Neuronal stem cell (in vitro differentiated cells): ENCODE results near the gene LY86.

Experiments used
- DNase-seq: peaks from one replicate; pipeline ENCODE4 v3.0.0-alpha.2; 2013; ENCODE audit warnings: low spot score
- H2AFZ ChIP-seq: one replicate; pipeline ENCODE4 v1.6.1; 2013; ENCODE audit warnings: mild to moderate bottlenecking, low read length, inconsistent platforms
- H2AK5ac ChIP-seq: 2 replicates; pipeline ENCODE4 v1.6.1; 2013; ENCODE audit warnings: low read depth, mild to moderate bottlenecking, inconsistent platforms, low read length, moderate library complexity, mixed read lengths
- H2BK120ac ChIP-seq: 2 replicates; pipeline ENCODE4 v1.6.1; 2013; ENCODE audit warnings: low read depth, mild to moderate bottlenecking, inconsistent platforms, low read length, moderate library complexity, mixed read lengths
- H2BK12ac ChIP-seq: one replicate; pipeline ENCODE4 v1.6.1; 2013; ENCODE audit warnings: low read length, inconsistent platforms
- H2BK15ac ChIP-seq: 2 replicates; pipeline ENCODE4 v1.6.1; 2013; ENCODE audit warnings: mild to moderate bottlenecking, low read length, inconsistent platforms, mixed read lengths
- H2BK5ac ChIP-seq: one replicate; pipeline ENCODE4 v1.6.1; 2013; ENCODE audit warnings: inconsistent platforms, mild to moderate bottlenecking, low read length, moderate library complexity
- H3K14ac ChIP-seq: one replicate; pipeline ENCODE4 v1.6.1; 2013; ENCODE audit warnings: low read length, inconsistent platforms
- H3K18ac ChIP-seq: 2 replicates; pipeline ENCODE4 v1.6.1; 2013; ENCODE audit warnings: low read length, inconsistent platforms
- H3K23ac ChIP-seq: 2 replicates; pipeline ENCODE4 v1.6.1; 2013; ENCODE audit warnings: low read depth, mild to moderate bottlenecking, mixed read lengths, low read length, inconsistent platforms; ENCODE audit not compliant: poor library complexity
- H3K27ac ChIP-seq: replicated peaks from 3 replicates; pipeline ENCODE4 v1.5.1; 2013; ENCODE audit warnings: low read length, inconsistent platforms
- H3K27me3 ChIP-seq, 3 experiments: 2 replicates each; pipeline ENCODE4 v1.6.1; 2013; ENCODE audit warnings: low read length in 3 of 3, mild to moderate bottlenecking in 2 of 3, inconsistent platforms in 1 of 3, low read depth in 1 of 3, mixed read lengths in 1 of 3, moderate library complexity in 1 of 3; ENCODE audit not compliant: control insufficient read depth in 3 of 3, insufficient read depth in 3 of 3
- H3K36me3 ChIP-seq, 2 donors: replicated peaks in 1 of 2; 2 replicates each; pipeline ENCODE4 v1.6.1; 2013; ENCODE audit warnings: low read length in 2 of 2; ENCODE audit not compliant: control insufficient read depth in 2 of 2, insufficient read depth in 2 of 2
- H3K4ac ChIP-seq: 2 replicates; pipeline ENCODE4 v1.6.1; 2013; ENCODE audit warnings: inconsistent platforms, mild to moderate bottlenecking, low read length, moderate library complexity
- H3K4me1 ChIP-seq, 2 donors: 1 replicate in 1 of 2; 2 replicates in 1 of 2; pipeline ENCODE4 v1.6.1; 2013; ENCODE audit warnings: low read length in 2 of 2, low read depth in 1 of 2; ENCODE audit not compliant: control insufficient read depth in 2 of 2, insufficient read depth in 1 of 2
- H3K4me2 ChIP-seq: one replicate; pipeline ENCODE4 v1.6.1; 2013; ENCODE audit warnings: mild to moderate bottlenecking, low read length, inconsistent platforms; ENCODE audit not compliant: insufficient read depth, poor library complexity, severe bottlenecking
- H3K4me3 ChIP-seq, 2 donors: 2 replicates each; pipeline ENCODE4 v1.5.1; 2013; ENCODE audit warnings: low read length in 2 of 2, mild to moderate bottlenecking in 2 of 2, inconsistent platforms in 1 of 2, moderate library complexity in 1 of 2
- H3K79me1 ChIP-seq: one replicate; pipeline ENCODE4 v1.6.1; 2013; ENCODE audit warnings: low read depth, mild to moderate bottlenecking, inconsistent platforms, low read length, moderate library complexity
- H3K9ac ChIP-seq: one replicate; pipeline ENCODE4 v1.6.1; 2013; ENCODE audit warnings: mild to moderate bottlenecking, low read depth, low read length, inconsistent platforms; ENCODE audit not compliant: poor library complexity
- H3K9me3 ChIP-seq, 2 donors: replicated peaks in 1 of 2; 2 replicates each; pipeline versions ENCODE3 to v1.6.1; 2013; ENCODE audit warnings: low read length in 2 of 2, mild to moderate bottlenecking in 2 of 2, inconsistent platforms in 1 of 2, low read depth in 1 of 2, mixed read lengths in 1 of 2, moderate library complexity in 1 of 2; ENCODE audit not compliant: control insufficient read depth in 2 of 2, insufficient read depth in 1 of 2
- H4K8ac ChIP-seq: one replicate; pipeline ENCODE4 v1.6.1; 2013; ENCODE audit warnings: low read depth, mild to moderate bottlenecking, inconsistent platforms, low read length, moderate library complexity
- H4K91ac ChIP-seq: one replicate; pipeline ENCODE4 v1.6.1; 2013; ENCODE audit warnings: low read length, low read depth, mild to moderate bottlenecking, inconsistent platforms; ENCODE audit not compliant: poor library complexity
- WGBS, 2 donors: extraction: QIAGEN DNeasy Blood & Tissue Kit; methylation state at CpG; one replicate each; pipeline ENCODE4 v1.1.7; 2013; ENCODE audit warnings: missing lambda C conversion rate in 2 of 2, mixed read lengths in 1 of 2; ENCODE audit not compliant: insufficient read length in 2 of 2, insufficient replicate concordance in 1 of 2; ENCODE audit errors: extremely low coverage in 2 of 2; 5-methylcytosine and 5-hydroxymethylcytosine counted together

Gene LY86

DNA sequence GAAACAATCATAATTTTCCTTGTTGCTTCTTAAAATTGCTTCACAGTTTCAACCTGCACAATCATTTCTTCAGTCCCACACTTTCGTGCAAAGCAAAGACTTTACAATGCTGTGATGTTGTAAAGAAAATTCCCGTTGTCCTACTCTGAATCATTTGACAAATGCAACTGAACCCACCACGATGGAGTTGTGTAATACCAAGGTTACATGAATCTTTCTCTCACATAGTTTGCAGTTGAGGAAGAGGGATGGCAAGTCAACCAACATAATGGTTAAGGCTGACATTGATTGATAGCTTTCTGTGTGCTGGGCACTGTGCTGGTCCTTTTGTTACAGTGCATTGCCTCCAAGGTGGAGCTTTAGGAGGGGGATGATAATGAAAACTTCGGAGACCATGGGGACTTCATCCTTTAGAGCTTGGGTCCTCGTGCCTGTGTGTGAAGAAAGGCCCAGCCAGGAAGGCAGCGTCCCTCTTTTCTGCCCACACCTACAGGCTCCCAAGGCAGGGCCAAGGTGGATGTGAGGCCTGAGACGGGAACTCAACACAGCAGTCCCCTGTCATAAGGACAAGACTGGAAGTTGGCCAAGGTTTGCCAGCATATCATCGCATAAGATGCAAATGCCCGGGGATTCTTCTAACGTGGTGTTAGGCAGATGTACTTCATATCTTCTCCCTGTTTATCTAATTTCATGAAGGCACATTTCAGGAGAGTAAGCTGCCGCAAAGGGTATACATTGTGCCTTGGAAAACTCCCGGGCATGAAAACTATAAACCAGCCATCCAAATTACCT is 96.9 kb downstream of the LY86 start:
- Histone ChIP-seq H3K27me3 (no peaks in the 10 kb centered on the region), H2BK5ac (no peak overlapping the region), H2AK5ac (no peak overlapping the region), H2BK15ac (no peak overlapping the region), H3K79me1 (no peaks in the 10 kb centered on the region), H3K9me3 (peaks cover 0 to 5% of the 10 kb centered on the region in 2 donors), H3K4me3 (no peak overlapping the region), H2AFZ (no peak overlapping the region), H4K91ac (no peak overlapping the region), H4K8ac (no peak overlapping the region), H3K14ac (no peak overlapping the region), H3K27ac (no peak overlapping the region), H3K4me2 (no peak overlapping the region), H3K4ac (no peak overlapping the region), H3K9ac (no peak overlapping the region), H3K23ac (no peak overlapping the region), H3K36me3 (no peaks in the 10 kb centered on the region), H3K18ac (no peak overlapping the region), H3K4me1 (peaks cover 0 to 7% of the 10 kb centered on the region in 2 donors), H2BK120ac (no peak overlapping the region), H2BK12ac (no peak overlapping the region)
- DNase-seq = no peak
- no CpG with 5 or more reads among the region's 12 CpGs for WGBS, 2 donors

- H4K91ac ChIP-seq = no peak overlapping the region
- no peak overlapping the region for H2BK12ac ChIP-seq
- H2BK15ac ChIP-seq = no peak overlapping the region
- no peak overlapping the region for H3K14ac ChIP-seq
- no peak overlapping the region for H3K4ac ChIP-seq
- H3K9me3 ChIP-seq = peaks cover 0 to 6% of the 10 kb centered on the region in 2 donors
- no peak overlapping the region for H2AFZ ChIP-seq
- H3K4me2 ChIP-seq = no peak overlapping the region
- H3K79me1 ChIP-seq = no peaks in the 10 kb centered on the region
- no peak for DNase-seq
- no CpG with 5 or more reads among the region's 7 CpGs for WGBS, 2 donors
- no peak overlapping the region for H4K8ac ChIP-seq
- H3K27ac ChIP-seq = no peak overlapping the region
- no peak overlapping the region for H2BK120ac ChIP-seq
- peaks cover 0 to 1% of the 10 kb centered on the region in 2 donors for H3K36me3 ChIP-seq
- no peaks in the 10 kb centered on the region for H3K27me3 ChIP-seq
- peaks cover 0 to 6% of the 10 kb centered on the region in 2 donors for H3K4me1 ChIP-seq
- no peak overlapping the region for H3K18ac ChIP-seq
- H2AK5ac ChIP-seq = no peak overlapping the region
- no peak overlapping the region for H3K9ac ChIP-seq
- H2BK5ac ChIP-seq = no peak overlapping the region
- H3K4me3 ChIP-seq = no peak overlapping the region
- H3K23ac ChIP-seq = no peak overlapping the region
These were observed 97.7 kb downstream of the LY86 start for GRCh38 chr6:6686176-6686575.

GRCh38 chr6:6686748-6687601 is 98.5 kb downstream of the LY86 start:
- no peaks in the 10 kb centered on the region for H3K79me1 ChIP-seq
- H3K9ac ChIP-seq = peak overlapping the region; percentile 82
- H3K23ac ChIP-seq = no peak overlapping the region
- H3K27ac ChIP-seq = peak overlapping the region; percentile 73
- H3K18ac ChIP-seq = peak overlapping the region; percentile 88
- H3K14ac ChIP-seq = no peak overlapping the region
- no peak overlapping the region for H4K91ac ChIP-seq
- H3K36me3 ChIP-seq = peaks cover 0 to 2% of the 10 kb centered on the region in 2 donors
- no peaks in the 10 kb centered on the region for H3K27me3 ChIP-seq
- H3K4me1 ChIP-seq = peaks cover 0 to 6% of the 10 kb centered on the region in 2 donors
- peak overlapping the region; percentile 58 for H3K4me2 ChIP-seq
- no peak overlapping the region for H2BK120ac ChIP-seq
- H4K8ac ChIP-seq = peak overlapping the region; percentile 99
- DNase-seq = peak; percentile 90
- H3K4ac ChIP-seq = no peak overlapping the region
- peaks cover 0 to 8% of the 10 kb centered on the region in 2 donors for H3K9me3 ChIP-seq
- H2AFZ ChIP-seq = peak overlapping the region; percentile 71
- no peak overlapping the region for H2BK15ac ChIP-seq
- WGBS, 2 donors = no CpG with 5 or more reads among the region's 26 CpGs
- no peak overlapping the region for H2BK12ac ChIP-seq
- no peak overlapping the region for H2AK5ac ChIP-seq
- peak overlapping the region; percentile 32 to 74 for H3K4me3 ChIP-seq
- H2BK5ac ChIP-seq = no peak overlapping the region

GRCh38 chr6:6688283-6688682 is 99.8 kb downstream of the LY86 start:
- Histone ChIP-seq H2BK120ac (no peak overlapping the region), H2AK5ac (no peak overlapping the region), H3K27ac (no peak overlapping the region), H3K23ac (no peak overlapping the region), H3K18ac (no peak overlapping the region), H4K91ac (no peak overlapping the region), H3K4me2 (no peak overlapping the region), H3K27me3 (no peaks in the 10 kb centered on the region), H3K9me3 (peaks cover 0 to 8% of the 10 kb centered on the region in 2 donors), H3K79me1 (no peaks in the 10 kb centered on the region), H2BK5ac (no peak overlapping the region), H3K36me3 (peaks cover 0 to 2% of the 10 kb centered on the region in 2 donors), H3K9ac (no peak overlapping the region), H2AFZ (no peak overlapping the region), H2BK15ac (no peak overlapping the region), H2BK12ac (no peak overlapping the region), H3K4me3 (no peak overlapping the region), H3K14ac (no peak overlapping the region), H3K4me1 (peaks cover 0 to 6% of the 10 kb centered on the region in 2 donors), H3K4ac (no peak overlapping the region), H4K8ac (no peak overlapping the region)
- DNase-seq = no peak
- no CpG with 5 or more reads among the region's 1 CpG for WGBS, 2 donors
